ACHN (cell line): ENCODE data around the gene ZNF827.

ENCODE experiments used
- DNase-seq: peaks from one replicate; pipeline ENCODE4 v3.0.0-alpha.2; 2015
- in situ Hi-C: cut with HindIII; loops from 2 replicates; pipeline ENCODE4 v1.10.0; 2017; ENCODE audit warnings: low sequenced_read_pairs, low pct_ligation_motif_present, low pct_unique_long_range_greater_than_20kb

Gene ZNF827

DNA sequence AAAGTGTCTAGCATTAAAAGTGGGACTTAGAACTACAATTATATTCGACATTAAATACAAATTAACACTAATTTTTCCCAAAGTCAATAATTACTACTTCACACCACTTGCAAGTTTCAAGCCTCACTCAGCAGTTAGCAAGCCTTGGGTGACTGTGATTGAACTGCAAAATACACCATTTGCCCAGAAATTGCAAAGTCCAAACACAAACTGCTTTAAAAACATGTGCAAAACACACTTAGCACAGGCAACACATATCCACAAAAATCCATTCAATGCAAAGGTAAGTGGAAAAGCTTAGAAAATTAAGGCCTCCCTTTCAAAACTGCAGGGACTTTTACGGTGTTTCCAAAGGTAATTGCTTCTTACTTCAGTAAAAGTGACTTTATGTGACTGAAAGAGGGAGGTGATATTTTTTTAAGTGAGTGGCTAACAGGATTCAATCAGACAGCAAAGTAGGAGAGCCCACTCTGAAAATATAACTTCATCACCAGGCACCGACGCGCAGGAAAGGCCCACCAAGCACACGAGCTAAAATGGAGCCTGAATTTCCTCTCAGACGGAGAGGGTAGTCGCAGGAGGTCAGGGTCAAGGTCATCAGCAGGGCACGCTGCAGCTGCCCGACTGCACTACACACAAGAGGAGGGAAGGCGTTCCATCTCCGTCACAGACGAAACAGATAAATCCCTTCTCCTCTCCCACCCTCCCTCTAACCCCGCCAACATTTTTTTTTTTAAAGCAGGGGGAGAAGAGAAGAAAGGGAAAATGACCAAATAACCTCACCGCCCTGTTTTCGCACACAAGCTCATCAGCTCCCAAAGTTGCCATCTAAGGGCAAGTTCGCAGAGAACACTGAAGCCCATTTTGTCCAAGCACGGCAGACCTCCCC, 3.1 kb downstream of the ZNF827 start:
- peak; percentile 24 for DNase-seq

DNA sequence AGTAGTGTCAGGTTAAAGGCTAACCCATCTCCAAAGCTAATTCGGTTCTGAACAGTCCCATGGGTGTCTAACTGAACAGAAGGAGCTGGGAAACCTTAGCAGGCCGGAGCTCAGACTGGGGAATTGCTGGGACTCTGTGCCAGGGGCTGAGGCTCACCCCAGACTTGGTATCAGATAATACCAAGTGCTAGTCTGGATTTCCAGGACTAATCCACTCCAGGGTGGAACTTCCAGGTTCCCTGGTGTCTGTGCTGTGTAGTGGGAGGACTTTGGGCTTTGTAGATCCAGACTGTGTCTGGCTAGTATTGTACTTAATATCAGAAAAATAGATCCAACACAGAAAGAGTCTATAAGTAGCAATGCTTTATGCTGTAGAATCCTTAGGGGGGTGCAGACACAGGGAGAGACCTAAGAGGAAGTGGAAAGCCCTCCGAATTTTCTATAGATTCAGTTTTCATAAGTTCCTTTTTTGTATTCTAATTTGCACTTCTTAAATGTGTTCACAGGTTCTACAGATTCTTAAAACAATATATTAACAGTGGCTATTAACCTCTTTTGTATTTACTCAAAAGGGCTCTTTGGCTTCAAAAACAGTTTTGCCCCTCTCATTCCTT, 4.1 kb downstream of the ZNF827 start:
- peak; percentile 15 for DNase-seq
- in situ Hi-C loops: no loop called here

More for the DNA sequence above, 3.1 kb downstream of the ZNF827 start:
- in situ Hi-C loops: no loop called here

DNA sequence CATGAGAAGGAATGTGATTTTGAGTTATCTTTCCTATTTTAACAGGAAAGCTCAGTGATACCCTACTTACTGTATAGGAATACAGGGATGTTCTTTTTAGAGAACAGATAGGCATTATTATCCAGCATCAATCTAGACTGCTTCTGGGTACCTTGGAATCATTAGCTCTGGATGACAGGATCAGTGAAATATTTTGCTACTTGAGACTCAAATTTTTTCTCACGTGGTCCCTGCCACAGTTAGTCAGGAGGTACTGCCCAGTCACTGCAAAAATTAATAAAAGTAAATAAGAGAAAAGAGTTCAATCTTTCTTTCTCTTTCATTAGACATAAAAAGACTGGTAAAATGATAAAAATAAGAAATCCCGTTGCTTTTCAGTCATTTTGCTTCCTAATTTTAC, 5.5 kb downstream of the ZNF827 start:
- in situ Hi-C loops: no loop called here

DNA sequence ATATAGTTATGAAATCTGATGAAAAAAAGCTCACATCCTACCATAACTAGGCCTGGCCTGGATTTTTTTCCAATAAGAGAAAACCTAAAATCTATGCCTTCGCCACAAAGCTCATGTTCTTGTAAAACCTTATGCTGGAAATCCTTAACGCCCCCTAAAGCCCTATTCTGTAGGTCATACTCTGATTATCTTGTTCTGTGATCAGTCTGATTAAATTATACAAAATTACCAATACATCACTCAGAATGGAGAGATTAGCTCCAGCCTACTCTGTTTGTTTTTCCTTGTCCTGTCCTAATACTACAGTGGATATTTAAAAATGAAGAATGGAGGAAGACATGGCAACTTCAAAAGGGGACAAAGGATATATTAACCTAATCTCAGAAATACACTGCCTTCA, 7.2 kb downstream of the ZNF827 start:
- DNase-seq: no peak
- in situ Hi-C loops: no loop called here

More for the DNA sequence above, 5.5 kb downstream of the ZNF827 start:
- DNase-seq: no peak

DNA sequence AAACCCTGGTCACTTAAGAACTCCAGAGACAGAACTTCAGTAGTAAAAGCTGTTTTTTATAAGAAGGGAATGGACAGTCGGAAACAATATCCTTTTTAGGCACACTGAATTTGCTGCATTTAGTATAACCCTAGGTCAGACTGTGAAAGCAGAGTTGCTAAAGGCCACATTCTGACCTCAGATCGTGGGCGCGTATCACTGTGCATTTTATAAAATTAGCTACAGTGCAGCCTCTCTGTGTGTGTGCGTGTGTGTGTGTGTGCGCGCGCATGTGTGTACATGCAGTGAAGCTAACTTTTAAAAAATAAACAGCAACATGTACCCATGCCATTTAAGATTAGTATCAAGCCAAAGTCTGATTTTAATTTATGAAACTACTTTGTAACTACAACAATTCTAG, 8.0 kb downstream of the ZNF827 start:
- no peak for DNase-seq
- in situ Hi-C loops: no loop called here

DNA sequence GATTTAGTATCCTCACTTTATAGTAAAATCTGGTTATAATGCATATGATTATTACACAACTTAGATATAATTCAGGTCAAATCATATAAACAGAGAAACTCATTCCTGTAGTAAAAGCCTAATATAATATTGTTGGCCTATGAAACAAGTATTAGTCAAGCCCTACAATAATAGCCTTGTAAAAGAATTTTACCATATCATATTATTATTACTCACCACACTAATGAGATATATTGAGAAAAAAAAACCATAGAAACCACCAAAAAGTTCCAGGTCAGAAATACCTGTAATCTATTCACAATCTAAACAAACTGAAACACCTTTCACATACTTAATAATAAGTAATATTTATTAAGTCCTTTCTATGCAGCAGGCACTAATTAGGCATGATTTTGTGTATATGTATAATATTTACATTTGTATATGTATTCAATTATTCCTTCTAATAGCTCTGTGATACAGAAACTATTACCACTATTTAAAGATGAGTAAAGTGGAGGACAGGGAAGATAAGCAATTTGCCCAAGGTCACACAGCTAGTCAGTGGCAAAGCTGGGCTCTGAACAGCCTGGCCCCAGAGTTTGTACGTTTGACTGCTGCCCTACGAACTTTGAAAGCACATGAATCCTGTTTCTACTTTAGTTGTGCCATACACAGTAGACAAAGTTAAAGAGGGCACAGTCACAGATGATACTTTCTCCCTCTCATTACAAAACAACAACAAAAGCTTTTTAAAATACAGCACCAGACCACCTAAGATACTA, 9.0 kb downstream of the ZNF827 start:
- no peak for DNase-seq
- in situ Hi-C loops: no loop called here

DNA sequence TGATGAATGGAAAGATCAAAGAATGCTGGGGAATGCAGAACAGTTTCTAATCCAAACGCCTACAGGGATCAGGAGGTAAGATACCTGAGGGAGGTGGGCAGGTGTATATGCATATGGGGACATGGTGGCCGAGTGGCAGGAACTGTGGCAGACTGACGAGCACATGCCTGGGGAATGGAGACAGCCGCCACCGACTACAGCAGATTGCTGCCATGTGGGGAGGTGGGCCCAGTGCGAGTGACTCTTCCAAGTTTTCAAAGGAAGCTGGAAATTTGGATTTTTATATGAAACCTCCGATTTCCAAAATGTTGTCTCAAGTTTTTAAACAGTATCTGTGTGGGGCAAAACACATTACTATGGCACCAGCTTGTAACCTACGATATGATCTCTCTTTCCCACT, 9.9 kb downstream of the ZNF827 start:
- in situ Hi-C loops: no loop called here
- DNase-seq: no peak

DNA sequence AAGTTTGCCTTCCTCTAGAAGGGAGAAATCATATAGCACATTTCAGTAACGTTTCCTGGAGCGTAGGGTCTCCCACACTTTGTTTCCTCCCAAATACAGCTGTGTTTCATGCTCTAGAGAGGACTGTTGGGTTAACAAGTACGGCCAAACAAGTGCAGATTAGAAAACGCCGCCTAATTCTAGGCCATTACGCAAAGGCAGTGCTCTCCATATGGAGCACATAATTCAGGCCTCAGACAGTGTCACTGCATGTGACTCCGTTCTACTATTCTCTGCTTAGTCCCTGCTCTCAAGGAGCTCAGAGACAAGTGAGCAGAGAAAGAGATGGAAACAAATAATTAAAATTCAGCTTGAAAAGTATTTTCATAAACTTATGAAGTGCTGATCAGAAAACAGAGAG, 11.6 kb downstream of the ZNF827 start:
- DNase-seq: no peak
- in situ Hi-C loops: no loop called here

DNA sequence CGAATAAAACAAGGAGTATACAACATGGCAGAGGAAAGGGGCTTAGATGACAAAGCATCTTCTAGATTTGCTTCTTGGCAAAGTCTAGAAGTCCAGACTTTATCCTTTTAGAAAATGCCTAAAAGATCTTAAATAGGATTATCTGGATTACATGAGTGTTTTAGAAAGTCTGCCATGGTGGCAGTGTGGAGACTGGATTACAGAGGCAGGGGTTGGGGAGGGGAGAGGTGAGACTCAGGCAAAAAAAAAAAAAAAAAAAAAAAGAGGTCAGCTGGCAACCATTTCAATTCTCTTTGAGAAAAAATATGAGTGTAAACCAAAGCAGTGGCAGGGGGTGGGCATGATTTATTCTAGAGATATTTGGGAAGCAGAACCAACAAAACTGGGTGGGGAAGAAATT, 17.4 kb downstream of the ZNF827 start:
- in situ Hi-C loops: no loop called here
- no peak for DNase-seq

DNA sequence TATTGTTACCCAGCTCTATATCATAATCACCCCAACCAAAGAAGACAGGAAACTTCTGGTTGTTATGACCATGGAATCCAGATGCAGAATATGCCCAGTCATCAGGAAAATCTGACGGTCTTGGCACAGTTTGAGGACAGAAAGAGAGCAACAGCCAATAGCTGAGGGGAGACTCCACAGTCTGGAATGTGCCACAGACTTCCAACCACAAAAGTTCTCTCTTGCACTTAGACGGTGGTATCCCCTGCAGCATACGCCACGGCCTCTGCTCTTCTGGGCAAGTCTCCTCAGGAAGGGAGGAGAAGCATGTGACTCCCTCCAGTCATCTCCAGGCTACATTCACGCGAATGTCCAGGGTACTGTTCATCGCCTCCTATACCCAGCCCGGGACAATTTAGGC, 18.4 kb downstream of the ZNF827 start:
- no peak for DNase-seq
- in situ Hi-C loops: no loop called here

DNA sequence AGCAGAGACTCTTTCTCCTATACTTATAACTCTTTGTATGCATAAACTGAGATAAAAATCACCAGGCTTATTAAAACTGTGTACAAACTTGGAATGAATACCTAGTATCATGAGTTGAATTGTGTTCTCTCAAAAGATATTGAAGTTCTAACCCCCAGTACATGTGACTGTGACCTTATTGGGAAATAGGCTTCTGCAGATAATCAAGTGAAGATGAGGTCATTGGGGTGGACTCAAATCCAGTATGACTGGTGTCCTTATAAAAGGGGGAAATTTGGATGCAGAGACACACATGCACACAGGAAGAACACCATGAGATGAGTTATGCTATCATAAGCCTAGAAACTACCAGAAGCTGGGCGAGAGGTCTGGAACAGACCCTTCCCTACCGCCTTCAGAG, 26.2 kb downstream of the ZNF827 start:
- no peak for DNase-seq
- in situ Hi-C loops: no loop called here

DNA sequence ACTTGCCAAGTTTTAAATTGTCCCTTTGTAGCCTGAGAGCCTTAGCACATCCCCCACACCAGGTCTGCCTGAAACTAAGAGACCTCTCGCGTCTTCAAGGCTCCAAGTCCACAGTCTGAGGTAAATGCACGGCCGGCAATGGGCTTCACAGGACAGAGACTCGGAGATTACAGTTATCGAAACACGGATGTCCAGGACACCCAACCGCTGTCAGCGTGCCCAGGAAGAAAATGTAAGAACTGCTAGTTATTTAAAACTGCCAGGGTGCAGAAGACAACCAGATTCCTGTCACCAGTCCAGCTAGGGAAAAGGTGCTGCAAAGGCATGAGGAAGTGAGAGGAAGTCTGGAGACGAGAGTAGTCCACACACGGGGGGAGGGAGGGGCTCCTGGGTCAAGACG, 28.9 kb downstream of the ZNF827 start:
- in situ Hi-C loops: no loop called here
- peak; percentile 49 for DNase-seq

DNA sequence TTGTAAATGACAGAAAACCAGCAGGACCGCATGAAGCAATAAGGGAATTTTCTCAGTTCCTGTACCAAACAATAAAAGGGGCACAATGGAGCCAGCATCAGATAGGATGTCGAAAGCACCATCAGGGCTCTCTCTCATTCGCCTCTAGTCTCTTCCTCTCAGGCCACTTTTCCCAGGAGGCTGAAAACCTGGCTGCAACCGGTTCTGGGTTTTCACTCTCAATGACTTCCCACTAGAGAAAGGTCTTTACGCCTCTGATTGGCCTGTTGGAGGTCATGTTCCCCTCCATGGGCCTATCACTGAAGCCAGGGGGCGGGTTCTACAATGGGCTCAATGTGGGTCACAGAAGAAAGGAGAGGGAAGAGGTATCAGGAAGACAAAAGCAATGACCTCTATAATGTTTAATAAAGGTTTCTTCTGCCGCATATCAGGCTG, 29.3 kb downstream of the ZNF827 start:
- in situ Hi-C loops: no loop called here

DNA sequence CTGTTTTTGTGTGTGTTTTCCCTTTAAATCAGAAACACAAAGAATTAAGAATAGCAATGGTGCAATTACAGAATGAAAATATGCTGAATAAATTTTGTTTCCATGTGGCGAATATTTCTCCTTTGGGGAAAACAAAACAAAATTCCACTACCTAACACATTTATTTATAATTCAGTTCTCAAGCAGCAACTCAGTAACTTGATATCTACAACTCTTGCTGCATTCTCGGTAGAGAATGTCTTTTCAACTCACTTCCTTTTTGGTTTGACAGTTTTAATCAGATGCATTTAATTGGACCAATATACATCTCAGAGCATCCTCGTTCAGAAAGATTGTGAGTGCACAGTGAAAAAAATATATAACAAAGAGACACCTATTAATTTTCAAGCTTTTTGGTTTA, 30.8 kb downstream of the ZNF827 start:
- no peak for DNase-seq
- in situ Hi-C loops: no loop called here

More for the DNA sequence above, 29.3 kb downstream of the ZNF827 start:
- DNase-seq: peak; percentile 92

DNA sequence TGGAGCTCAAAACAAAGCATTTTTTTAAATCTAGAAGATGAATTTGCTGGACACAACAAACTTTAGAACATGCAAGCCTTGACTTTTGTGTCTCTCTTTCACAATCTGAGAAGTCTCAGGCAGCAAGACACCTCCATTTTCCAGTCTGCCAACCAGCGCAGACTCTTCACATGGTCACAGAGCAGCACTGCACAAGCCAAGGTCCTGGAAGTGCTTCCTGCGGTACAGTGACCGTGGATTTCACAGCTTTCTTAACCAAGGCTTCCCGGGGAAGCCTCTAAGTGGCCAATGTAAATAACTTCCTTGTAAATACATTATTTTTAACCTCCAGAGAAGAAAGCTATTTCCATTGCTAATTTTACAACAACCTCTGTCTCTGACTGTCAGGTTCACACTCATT, 31.2 kb downstream of the ZNF827 start:
- in situ Hi-C loops: no loop called here
- no peak for DNase-seq

DNA sequence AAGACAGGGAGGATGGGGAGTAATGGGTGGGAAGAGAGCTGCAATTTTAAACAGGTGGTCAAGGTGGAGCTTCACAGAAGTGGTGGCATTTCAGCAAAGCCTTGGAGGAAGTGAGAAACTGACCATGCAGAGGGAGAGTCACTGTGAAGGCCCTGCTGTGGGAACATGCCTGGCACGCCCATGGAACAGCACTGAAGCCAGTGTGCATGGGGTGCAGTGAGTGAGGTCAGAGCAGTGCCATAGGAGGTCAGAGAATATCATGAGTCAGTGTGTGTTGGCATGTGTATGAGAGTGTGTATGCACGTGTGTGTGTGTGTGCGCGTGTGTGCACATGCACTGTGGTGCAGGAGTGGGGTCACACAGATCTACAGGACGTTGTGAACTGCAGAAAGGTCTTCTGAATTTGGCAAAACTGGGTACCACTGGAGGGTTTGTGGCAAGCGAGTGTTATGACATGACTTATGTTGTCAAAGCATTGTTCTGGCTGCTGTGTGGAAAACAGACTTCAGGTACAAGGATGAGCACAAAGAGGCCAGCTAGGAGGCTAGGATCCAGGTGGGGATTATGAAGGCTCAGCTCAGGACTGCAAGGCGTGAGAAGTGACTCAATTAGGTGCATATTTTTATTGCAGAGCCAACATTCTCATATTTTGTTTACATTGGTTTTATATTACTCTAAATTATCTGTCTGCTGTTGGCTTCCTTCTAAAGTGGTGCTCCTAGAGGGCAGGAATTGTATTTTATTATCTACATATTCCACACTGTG, 34.0 kb downstream of the ZNF827 start:
- no peak for DNase-seq
- in situ Hi-C loops: no loop called here

DNA sequence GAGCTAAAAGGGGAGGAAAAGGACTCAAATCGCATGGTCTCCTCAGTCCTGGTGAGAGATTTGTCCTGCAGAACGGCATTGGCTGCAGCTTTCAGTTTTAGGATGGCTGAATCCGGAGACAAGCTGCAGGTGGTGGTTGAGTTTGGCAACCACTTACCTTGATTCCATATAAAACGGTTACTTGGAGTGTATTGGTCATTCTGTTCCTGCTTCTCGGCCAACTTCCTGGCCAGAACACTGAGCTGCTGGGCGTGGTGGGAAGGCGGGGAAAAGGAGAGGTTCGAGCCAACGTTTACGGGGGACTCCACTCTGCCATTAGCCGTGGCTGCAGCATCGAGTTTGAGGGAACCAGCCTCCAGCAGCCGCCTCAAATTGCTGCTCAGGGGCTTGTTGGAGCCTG, 36.1 kb downstream of the ZNF827 start:
- in situ Hi-C loops: no loop called here
- DNase-seq: no peak

DNA sequence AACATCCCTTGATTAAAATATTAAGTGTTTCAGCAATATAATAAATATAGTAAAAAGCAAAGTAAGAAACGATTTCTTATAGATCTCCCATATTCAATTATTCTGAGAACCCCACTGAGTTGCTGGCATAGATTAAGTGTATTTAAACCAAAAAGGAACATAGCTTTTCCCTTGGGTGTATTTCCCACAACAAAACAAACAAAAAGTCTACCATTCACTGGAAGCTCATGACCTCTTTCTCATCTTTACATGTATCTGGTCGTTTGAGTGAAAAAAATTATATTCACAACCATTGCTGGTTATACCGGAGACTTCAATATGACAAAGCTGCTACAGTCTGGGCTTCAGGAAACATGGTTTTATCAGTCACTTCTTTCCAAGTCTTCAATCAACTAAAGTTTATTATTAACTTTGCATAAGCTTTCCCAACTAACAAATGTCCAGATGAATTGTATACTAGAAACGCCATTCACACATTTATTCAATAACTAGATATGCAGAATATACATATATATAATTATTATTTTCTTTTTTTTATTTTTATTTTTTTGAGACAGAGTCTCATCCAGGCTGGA, 38.6 kb downstream of the ZNF827 start:
- in situ Hi-C loops: no loop called here
- no peak for DNase-seq
